Activated T-cell treated with anti-CD3 and anti-CD28 coated beads for 4 hours (primary cell): ENCODE data around the gene ZNF566.
"Not testable (repeated sequence)": the region's sequence is repeated elsewhere in the genome, so short reads cannot be mapped to it uniquely, and the experiment has no call there.

Experiments
- DNase-seq: peaks from one replicate; pipeline ENCODE4 v3.0.0-alpha.2; 2020

ZNF566 gene

GRCh38 chr19:36489118-36489919 lies at the start of gene ZNF566:
ZNF566 (minus strand) TSS chr19:36489561; CDS start chr19:36476557, 13,004 bp downstream.
- peak; percentile 87 for DNase-seq

GRCh38 chr19:36528921-36529518 lies 39.7 kb upstream of the ZNF566 start:
- peak; percentile 7 for DNase-seq

- DNase-seq, result peak; percentile 86
Measured at GRCh38 chr19:36528194-36528920, 39.0 kb upstream of the ZNF566 start, which contains the start of gene ZNF260. ZNF260 (minus strand) TSS chr19:36528271; CDS start chr19:36515238, 13,033 bp downstream.

- DNase-seq, result no peak
Measured at GRCh38 chr19:36527873-36528193, 38.5 kb upstream of the ZNF566 start.

GRCh38 chr19:36527341-36527740 lies 38.0 kb upstream of the ZNF566 start:
- DNase-seq, result no peak

- no peak for DNase-seq
Measured at GRCh38 chr19:36526581-36526980, 37.2 kb upstream of the ZNF566 start.

GRCh38 chr19:36524617-36525016 lies 35.3 kb upstream of the ZNF566 start:
- DNase-seq, result no peak

- no peak for DNase-seq
Measured at GRCh38 chr19:36514012-36514612, 24.8 kb upstream of the ZNF566 start.

GRCh38 chr19:36508325-36508724 lies 19.0 kb upstream of the ZNF566 start:
- no peak for DNase-seq

GRCh38 chr19:36501973-36502372 lies 12.6 kb upstream of the ZNF566 start:
- no peak for DNase-seq

- DNase-seq, result no peak
Measured at GRCh38 chr19:36497001-36497400, 7.6 kb upstream of the ZNF566 start.

GRCh38 chr19:36492689-36493453 lies 3.5 kb upstream of the ZNF566 start:
- peak; percentile 1 for DNase-seq

- DNase-seq, result not testable (repeated sequence)
Measured at GRCh38 chr19:36490846-36491245, 1.5 kb upstream of the ZNF566 start.

- DNase-seq, result peak; percentile 66
Measured at GRCh38 chr19:36489920-36490415, 607 bp upstream of the ZNF566 start.

- DNase-seq, result no peak
Measured at GRCh38 chr19:36488846-36489117, 579 bp downstream of the ZNF566 start.

GRCh38 chr19:36488118-36488845 lies 1.1 kb downstream of the ZNF566 start:
- DNase-seq, result no peak

GRCh38 chr19:36483653-36484052 lies 5.7 kb downstream of the ZNF566 start:
- DNase-seq, result no peak

GRCh38 chr19:36482876-36483275 lies 6.5 kb downstream of the ZNF566 start:
- no peak for DNase-seq

- no peak for DNase-seq
Measured at GRCh38 chr19:36460046-36460445, 29.3 kb downstream of the ZNF566 start.

- no peak for DNase-seq
Measured at GRCh38 chr19:36456831-36457230, 32.5 kb downstream of the ZNF566 start.

- DNase-seq, result no peak
Measured at GRCh38 chr19:36449059-36449670, 40.2 kb downstream of the ZNF566 start.
